GM18867 (cell line): ENCODE data around the gene POLH.
"Not testable (repeated sequence)": the region's sequence is repeated elsewhere in the genome, so short reads cannot be mapped to it uniquely, and the experiment has no call there.

ENCODE experiments used
- ATAC-seq: cut with Tn5 transposase; IDR thresholded peaks from one replicate; pipeline ENCODE4 v1.9.1; 2021; ENCODE audit warnings: mild to moderate bottlenecking, moderate library complexity; ENCODE audit not compliant: unreplicated experiment

POLH gene

GRCh38 chr6:43575772-43576551 is at the start of gene POLH, which contains the start of gene XPO5:
POLH (plus strand) TSS chr6:43576185; CDS start chr6:43582320, 6,135 bp downstream.
XPO5 (minus strand) TSS chr6:43576038; CDS start chr6:43575864, 174 bp downstream.
- ATAC-seq = peak; percentile 92

GRCh38 chr6:43532201-43532600 is 43.8 kb upstream of the POLH start:
- ATAC-seq = no peak

- ATAC-seq = not testable (repeated sequence)
Measured at GRCh38 chr6:43538986-43539385, 37.0 kb upstream of the POLH start.

DNA sequence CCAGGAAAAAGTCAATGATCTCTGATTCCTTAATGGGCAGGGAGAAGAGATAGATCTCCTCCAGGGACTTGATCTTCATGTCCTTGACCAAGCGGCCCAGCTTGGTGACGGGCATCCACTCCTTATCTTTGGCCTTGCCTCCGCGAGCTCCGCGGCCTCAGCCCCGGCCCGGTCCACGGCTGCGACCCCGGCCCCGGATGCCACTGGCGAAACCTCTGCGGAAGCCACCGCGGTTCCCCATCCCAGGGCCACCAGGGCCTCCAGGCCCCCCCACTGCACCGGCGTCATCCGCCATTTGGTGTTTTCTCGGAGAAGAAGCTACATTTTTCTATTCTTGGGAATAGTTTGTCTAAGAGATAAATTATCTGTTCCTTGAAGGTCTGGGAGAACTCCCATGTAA is 36.6 kb upstream of the POLH start:
- ATAC-seq = not testable (repeated sequence)

DNA sequence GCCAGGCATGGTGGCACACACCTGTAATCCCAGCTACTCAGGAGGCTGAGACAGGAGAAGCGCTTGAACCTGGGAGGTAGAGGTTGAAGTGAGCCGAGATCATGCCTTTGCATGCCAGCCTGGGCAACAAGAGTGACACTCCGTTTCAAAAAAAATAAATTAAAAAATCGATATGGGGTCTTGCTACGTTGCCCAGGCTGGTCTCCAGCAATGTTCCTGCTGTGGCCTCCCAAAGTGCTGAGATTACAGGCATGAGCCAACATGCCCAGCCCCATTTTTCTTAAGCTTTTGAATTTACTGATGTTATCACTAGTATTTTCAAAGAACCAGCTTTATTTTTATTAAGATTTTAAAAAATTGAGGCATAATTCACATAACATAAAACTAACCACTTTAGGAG is 35.5 kb upstream of the POLH start:
- ATAC-seq = no peak

DNA sequence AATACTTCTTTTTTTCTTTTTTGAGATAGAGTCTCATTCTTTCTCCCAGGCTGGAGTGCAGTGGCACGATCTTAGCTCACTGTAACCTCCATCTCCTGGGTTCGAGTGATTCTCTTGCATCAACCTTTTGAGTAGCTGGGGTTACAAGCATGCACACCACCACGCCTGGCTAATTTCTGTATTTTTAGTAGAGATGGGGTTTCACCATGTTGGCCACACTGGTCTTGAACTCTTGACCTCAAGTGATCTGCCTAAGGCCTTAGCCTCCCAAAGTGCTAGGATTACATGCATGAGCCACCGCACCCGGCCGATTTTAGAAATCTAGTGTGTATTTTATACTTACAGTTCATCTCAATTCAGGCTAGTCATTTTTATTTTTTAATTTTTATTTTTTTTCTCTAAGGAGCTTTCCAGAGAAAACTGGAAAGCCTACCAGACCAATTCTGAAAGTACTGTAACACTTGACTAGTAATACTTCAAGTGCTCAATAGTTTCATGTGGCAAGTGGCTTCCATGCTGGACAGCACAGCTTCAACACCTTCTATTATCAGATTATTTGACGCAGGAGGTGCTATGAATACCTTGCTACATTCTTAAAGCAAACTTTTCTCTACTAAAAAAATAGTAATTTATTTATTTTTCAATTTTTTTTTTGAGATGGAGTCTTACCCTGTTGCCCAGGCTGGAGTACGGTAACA is 34.1 kb upstream of the POLH start:
- ATAC-seq = peak; percentile 43

DNA sequence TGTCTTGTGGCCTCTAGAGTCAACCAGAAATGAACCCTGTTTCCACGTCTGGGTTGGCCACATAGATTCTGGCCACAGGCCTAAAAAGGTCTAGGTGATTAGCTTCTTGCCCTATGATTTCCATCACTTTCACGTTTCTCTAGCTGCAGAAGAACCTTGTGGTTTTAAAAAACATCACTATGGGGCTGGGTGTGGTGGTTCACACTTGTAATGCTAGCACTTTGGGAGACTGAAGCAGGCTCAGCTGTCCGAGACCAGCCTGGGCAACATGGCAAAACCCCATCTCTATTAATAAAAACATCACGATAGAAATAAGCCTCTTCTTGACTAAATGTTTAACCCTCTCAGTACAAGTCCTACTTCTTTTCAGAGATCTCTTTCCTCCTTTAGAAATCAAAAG is 31.5 kb upstream of the POLH start:
- peak; percentile 40 for ATAC-seq

- no peak for ATAC-seq
Measured at GRCh38 chr6:43547222-43547621, 28.8 kb upstream of the POLH start.

DNA sequence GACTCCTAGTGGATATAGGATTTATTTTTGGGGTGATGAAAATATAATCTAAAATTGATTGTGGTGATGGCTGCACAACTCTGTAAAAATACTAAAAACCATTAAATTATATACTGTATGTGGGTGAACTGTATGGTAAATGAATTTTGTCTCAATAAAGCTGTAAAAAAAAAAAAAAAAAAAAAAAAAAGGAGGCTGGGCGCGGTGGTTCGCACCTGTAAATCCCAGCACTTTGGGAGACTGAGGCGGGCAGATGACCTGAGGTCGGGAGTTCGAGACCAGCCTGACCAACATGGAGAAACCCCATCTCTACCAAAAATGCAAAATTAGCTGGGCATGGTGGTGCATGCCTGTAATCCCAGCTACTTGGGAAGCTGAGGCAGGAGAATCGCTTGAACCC is 18.4 kb upstream of the POLH start:
- ATAC-seq = not testable (repeated sequence)

DNA sequence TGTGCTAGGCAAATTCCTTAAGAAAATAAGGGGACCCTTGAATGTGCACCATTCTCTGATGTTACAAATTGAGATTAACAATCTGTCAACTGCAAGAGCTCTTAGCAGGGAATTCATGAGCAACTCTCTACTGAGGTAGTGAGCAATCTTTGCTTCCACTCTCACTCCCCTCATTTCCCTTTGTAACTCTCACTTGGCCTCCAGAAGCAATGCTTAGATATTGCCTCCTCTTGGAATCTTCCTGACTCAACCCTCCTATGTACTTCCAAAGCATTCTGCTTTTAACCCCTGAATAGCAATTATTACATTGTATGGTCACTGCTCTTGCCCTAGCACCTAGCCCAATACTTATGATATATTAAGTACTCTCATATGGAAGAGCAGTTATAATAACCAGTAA is 16.7 kb upstream of the POLH start:
- ATAC-seq = no peak

DNA sequence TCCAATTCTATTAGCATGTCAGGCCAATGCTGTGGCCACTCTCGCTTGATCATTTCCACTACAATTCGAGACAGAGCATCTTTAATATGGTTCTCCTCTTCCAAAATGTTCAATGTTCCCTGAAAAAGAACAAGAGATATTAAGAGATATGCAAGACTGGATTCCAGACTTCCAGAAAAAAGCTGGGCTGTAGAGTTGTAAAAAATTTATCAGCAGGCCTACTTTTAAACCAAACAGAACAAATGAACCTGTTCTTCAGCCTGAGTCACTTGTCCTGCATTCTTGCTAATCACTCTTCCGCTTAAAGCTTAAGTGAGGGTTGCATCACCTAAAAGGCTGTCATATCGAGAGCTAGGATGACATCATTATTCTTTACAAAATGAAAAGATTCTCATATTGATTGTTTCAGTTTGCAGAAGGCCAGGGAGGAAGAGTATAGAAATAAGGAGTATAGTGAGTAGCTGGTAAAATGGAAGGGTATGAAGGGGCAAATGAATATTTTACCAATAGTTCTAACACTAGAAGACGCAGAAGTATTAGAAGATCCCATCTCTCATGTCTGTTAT is 5.0 kb upstream of the POLH start:
- no peak for ATAC-seq

DNA sequence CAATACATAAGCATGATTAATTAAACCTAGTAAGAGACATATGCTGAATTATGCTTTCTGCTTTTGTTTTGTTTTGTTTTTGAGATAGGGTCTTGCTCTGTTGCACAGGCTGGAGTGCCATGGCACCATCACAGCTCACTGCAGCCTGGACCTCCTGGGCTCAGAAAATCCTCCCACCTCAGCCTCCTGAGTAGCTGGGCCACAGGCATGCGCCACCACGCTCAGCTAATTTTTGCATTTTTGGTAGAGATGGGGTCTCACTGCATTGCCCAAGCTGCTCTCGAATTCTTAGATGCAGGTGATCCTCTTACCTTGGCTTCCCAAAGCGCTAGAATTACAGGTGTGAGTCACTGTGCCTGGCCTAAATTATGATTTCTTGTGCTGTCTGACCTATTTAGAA is 4.0 kb upstream of the POLH start:
- no peak for ATAC-seq

DNA sequence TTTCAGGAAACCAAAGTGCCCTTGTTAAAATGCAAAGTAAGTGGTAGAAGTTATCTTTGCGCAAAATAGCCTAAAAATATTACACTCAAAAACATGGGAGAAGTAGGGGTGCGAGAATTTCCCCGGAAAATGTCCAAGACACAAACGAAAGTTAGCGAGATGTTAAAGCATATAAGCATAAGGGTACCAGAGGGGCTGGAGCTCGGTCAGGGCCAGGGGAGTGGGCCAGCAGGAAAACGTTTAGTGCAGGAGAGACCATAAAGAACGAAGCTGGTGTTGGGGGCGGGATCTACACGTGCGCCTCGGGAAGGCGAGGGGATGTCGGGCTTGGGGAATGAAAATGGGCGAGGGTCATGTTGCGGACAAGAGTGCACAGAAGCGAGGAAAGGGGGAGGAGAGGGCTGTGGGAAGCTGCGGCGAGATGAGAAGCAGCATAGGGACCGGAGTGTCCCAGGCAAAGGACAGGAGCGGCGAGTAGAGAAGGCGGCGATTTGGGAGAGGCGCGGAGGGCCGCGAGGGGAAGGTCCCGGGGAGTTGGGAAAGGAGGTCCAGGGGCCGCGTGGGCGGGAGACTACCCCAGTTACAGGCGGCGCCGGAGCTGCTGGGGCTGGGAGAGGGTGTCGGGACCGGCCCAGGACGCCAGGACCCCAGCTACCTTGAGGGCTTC is 747 bp upstream of the POLH start:
- peak; percentile 19 for ATAC-seq

- no peak for ATAC-seq
Measured at GRCh38 chr6:43578748-43579147, 2.8 kb downstream of the POLH start.

- ATAC-seq = no peak
Measured at GRCh38 chr6:43579171-43579570, 3.2 kb downstream of the POLH start.

DNA sequence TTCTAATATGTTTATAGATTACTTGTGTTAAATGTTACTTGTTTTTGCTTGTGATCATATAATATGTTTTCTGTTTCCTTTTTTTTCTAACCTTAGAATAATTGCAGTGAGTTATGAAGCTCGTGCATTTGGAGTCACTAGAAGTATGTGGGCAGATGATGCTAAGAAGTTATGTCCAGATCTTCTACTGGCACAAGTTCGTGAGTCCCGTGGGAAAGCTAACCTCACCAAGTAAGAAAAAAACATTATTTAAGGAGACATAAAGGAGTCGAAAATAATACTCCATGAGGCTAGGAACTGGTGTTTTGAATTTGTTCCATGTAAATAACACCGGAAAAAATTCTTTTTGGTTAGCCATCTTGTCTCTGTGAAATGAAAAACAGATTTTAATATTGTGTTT is 6.9 kb downstream of the POLH start:
- no peak for ATAC-seq

- no peak for ATAC-seq
Measured at GRCh38 chr6:43584892-43585570, 9.0 kb downstream of the POLH start.

GRCh38 chr6:43588194-43588593 is 12.2 kb downstream of the POLH start:
- no peak for ATAC-seq

GRCh38 chr6:43589564-43589963 is 13.6 kb downstream of the POLH start:
- ATAC-seq = not testable (repeated sequence)

DNA sequence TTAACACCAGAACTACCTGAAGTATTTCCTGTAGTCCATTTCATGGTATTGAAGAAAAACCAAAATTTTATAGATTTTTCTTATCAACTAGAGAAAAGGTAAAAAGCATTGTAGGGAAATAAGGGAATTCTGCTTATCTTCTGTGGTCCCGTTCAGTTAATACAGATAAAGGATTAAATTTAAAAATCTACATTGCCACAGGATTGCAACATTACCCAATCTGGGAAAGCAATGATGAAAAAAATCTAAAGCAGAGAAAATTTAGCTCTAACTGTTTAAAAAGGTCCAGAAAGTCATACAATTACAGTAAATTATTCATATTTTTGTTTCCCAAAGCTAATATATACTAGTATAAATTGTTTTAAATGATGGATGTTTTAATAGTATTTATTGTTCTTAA is 18.0 kb downstream of the POLH start:
- ATAC-seq = no peak

DNA sequence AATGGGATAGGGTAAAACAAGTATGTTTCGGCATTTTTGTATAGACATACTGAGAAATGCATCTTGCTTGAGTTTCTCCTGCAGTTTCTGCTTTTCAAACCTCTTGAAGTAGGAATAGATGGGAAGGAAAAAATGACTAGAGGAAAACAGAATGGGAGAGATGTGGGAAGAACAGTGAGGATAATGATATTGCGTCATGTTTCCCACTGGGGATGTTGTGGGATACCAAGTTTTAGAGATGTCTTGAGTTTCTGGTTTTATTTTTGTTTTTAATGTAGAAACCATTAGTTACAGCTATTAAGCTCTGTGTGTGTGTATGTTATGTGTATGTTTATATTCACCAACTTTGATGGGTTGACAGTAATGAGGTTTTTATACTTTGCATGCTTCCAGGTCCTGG is 24.6 kb downstream of the POLH start:
- ATAC-seq = no peak
